ENCODE measurements around the gene GORASP1.

Gene GORASP1

GRCh38 chr3:39107388-39108199 is at the start of gene GORASP1, which contains the start of gene TTC21A:
Gene GORASP1 (minus strand): TSS chr3:39107627. CDS start chr3:39107541, 86 bp downstream.
Gene TTC21A (plus strand): TSS chr3:39107680. CDS start chr3:39107838, 158 bp downstream.
- no peak for TF ChIP-seq ZNF274 (IDR thresholded peaks at IDR 0.05; ENCODE audit: low read depth, low read length)
- peak within 1 kb of the TSS; percentile 70 for H3K4me3 ChIP-seq (ENCODE audit: low read length)

GRCh38 chr3:39156421-39156820 is 49.0 kb upstream of the GORASP1 start:
- no peak for TF ChIP-seq ZNF274 (IDR thresholded peaks at IDR 0.05; ENCODE audit: low read depth, low read length)
- no peak overlapping the region for H3K4me3 ChIP-seq (ENCODE audit: low read length)

- H3K4me3 ChIP-seq (ENCODE audit: low read length), result no peak overlapping the region
- TF ChIP-seq ZNF274 (IDR thresholded peaks at IDR 0.05; ENCODE audit: low read depth, low read length), result no peak
These were observed 47.0 kb upstream of the GORASP1 start for GRCh38 chr3:39154280-39155021.

GRCh38 chr3:39153977-39154279 is 46.5 kb upstream of the GORASP1 start:
- TF ChIP-seq ZNF274 (IDR thresholded peaks at IDR 0.05; ENCODE audit: low read depth, low read length), result no peak
- peak overlapping the region; percentile 23; the same call in 1 of the 2 replicates for H3K4me3 ChIP-seq (ENCODE audit: low read length)

GRCh38 chr3:39150803-39151631 is 43.6 kb upstream of the GORASP1 start:
- TF ChIP-seq ZNF274 (IDR thresholded peaks at IDR 0.05; ENCODE audit: low read depth, low read length), result no peak

GRCh38 chr3:39150148-39150802 is 42.8 kb upstream of the GORASP1 start:
- peak overlapping the region; percentile 63; the same call in 1 of the 2 replicates for H3K4me3 ChIP-seq (ENCODE audit: low read length)
- TF ChIP-seq ZNF274 (IDR thresholded peaks at IDR 0.05; ENCODE audit: low read depth, low read length), result no peak

More at GRCh38 chr3:39150803-39151631, 43.6 kb upstream of the GORASP1 start:
- H3K4me3 ChIP-seq (ENCODE audit: low read length), result peak overlapping the region; percentile 63; the same call in 1 of the 2 replicates

GRCh38 chr3:39149498-39150147 is 42.2 kb upstream of the GORASP1 start:
- TF ChIP-seq ZNF274 (IDR thresholded peaks at IDR 0.05; ENCODE audit: low read depth, low read length), result no peak
- H3K4me3 ChIP-seq (ENCODE audit: low read length), result no peak overlapping the region; the same call in 1 of the 2 replicates

GRCh38 chr3:39149059-39149455 is 41.6 kb upstream of the GORASP1 start:
- TF ChIP-seq ZNF274 (IDR thresholded peaks at IDR 0.05; ENCODE audit: low read depth, low read length), result no peak
- H3K4me3 ChIP-seq (ENCODE audit: low read length), result no peak overlapping the region; the same call in 1 of the 2 replicates

- no peak for TF ChIP-seq ZNF274 (IDR thresholded peaks at IDR 0.05; ENCODE audit: low read depth, low read length)
- H3K4me3 ChIP-seq (ENCODE audit: low read length), result peak overlapping the region; percentile 52; the same call in 1 of the 2 replicates
These were observed 41.1 kb upstream of the GORASP1 start for GRCh38 chr3:39148435-39149058.

GRCh38 chr3:39147711-39148434 is 40.4 kb upstream of the GORASP1 start:
- peak overlapping the region; percentile 52; the same call in 1 of the 2 replicates for H3K4me3 ChIP-seq (ENCODE audit: low read length)
- TF ChIP-seq ZNF274 (IDR thresholded peaks at IDR 0.05; ENCODE audit: low read depth, low read length), result no peak

GRCh38 chr3:39146611-39147591 is 39.5 kb upstream of the GORASP1 start:
- TF ChIP-seq ZNF274 (IDR thresholded peaks at IDR 0.05; ENCODE audit: low read depth, low read length), result no peak
- peak overlapping the region; percentile 52; the same call in 1 of the 2 replicates for H3K4me3 ChIP-seq (ENCODE audit: low read length)

Measured in GM08714 (cell line).